ENCODE results near the gene OR10X1. TPM values are rescaled to one million over a fixed set of nuclear protein-coding genes. Genes with fewer than 3 reads are reported as not detected.

Gene OR10X1
- not detected in 2 replicates for total RNA-seq

GRCh38 chr1:158579733-158580132, at the start of gene OR10X1:
Gene OR10X1, minus strand, starts transcription at chr1:158579899. Its CDS starts 0 bp downstream, at chr1:158579899.

GRCh38 chr1:158604968-158605367, 25.3 kb upstream of the OR10X1 start, which contains the start of gene OR10Z1:
Gene OR10Z1, plus strand, starts transcription at chr1:158605268. Its CDS starts 1,171 bp downstream, at chr1:158606439.

GRCh38 chr1:158570480-158570879, 9.2 kb downstream of the OR10X1 start, which contains the start of gene OR6P1:
Gene OR6P1, minus strand, starts transcription at chr1:158570580. Its CDS starts 6,976 bp downstream, at chr1:158563604.

GRCh38 chr1:158554352-158554751, 25.3 kb downstream of the OR10X1 start, which contains the start of gene OR6Y1:
Gene OR6Y1, minus strand, starts transcription at chr1:158554405. Its CDS starts 6,300 bp downstream, at chr1:158548105.

Other genes with a start within 250 kb of the OR10X1 start
- gene CD1B, start 248.4 kb downstream of the OR10X1 start, total RNA-seq = not detected in 2 replicates
- not detected in 2 replicates for gene CD1E, start 226.0 kb downstream of the OR10X1 start, total RNA-seq
- not detected in 2 replicates for gene OR10T2, start 180.4 kb downstream of the OR10X1 start, total RNA-seq
- gene OR10K2, start 153.7 kb downstream of the OR10X1 start, total RNA-seq = not detected in 2 replicates
- gene OR10K1, start 118.1 kb downstream of the OR10X1 start, total RNA-seq = not detected in 2 replicates
- gene OR10R2, start 107.7 kb downstream of the OR10X1 start, total RNA-seq = not detected in 2 replicates
- not detected in 2 replicates for gene OR6Y1, start 25.5 kb downstream of the OR10X1 start, total RNA-seq
- not detected in 2 replicates for gene OR6P1, start 9.3 kb downstream of the OR10X1 start, total RNA-seq
- gene OR10Z1, start 25.4 kb upstream of the OR10X1 start, total RNA-seq = not detected in 2 replicates
- not detected in 2 replicates for gene SPTA1, start 106.8 kb upstream of the OR10X1 start, total RNA-seq
- not detected in 2 replicates for gene OR6K2, start 120.8 kb upstream of the OR10X1 start, total RNA-seq
- under 0.01 TPM in 1 of 2 replicates, not detected in the other for gene OR6K3, start 140.8 kb upstream of the OR10X1 start, total RNA-seq
- gene OR6K6, start 174.8 kb upstream of the OR10X1 start, total RNA-seq = not detected in 2 replicates
- not detected in 2 replicates for gene OR6N1, start 192.3 kb upstream of the OR10X1 start, total RNA-seq
- not detected in 2 replicates for gene OR6N2, start 201.3 kb upstream of the OR10X1 start, total RNA-seq

Measured in tracheal epithelial cell (primary cell).